A549 (cell line): ENCODE measurements around the gene EYA2. TPM values are rescaled to one million over a fixed set of nuclear protein-coding genes. Genes with fewer than 3 reads are reported as not detected.
A peak's percentile ranks its signal among the peaks of the same experiment; 100 is the strongest.

Experiments used
- ATAC-seq, 2 experiments: fragments of 200-7000 bp in 1 of 2; fragments of >200 bp in 1 of 2; cut with Nextera tagmentation in 1 of 2; cut with Tn5 transposase in 1 of 2; 3 replicates each; pipeline versions ENCODE4 v1.8.0 to v1.9.1; 2018 to 2020; ENCODE audit warnings: mild to moderate bottlenecking in 1 of 2, moderate library complexity in 1 of 2
- CTCF ChIA-PET: fragments of 300-600 bp; sonication (Branson Sonifier 250); formaldehyde crosslinking; extraction: SDS; loops from one replicate; lab custom pipeline; 2021; ENCODE audit warnings: antibody characterized with exemption, inconsistent platforms; lab: Yijun Ruan, JAX
- POLR2A ChIA-PET: fragments of 350-600 bp; formaldehyde crosslinking; extraction: SDS; loops from one replicate; lab custom pipeline; 2021; ENCODE audit warnings: antibody characterized with exemption, inconsistent platforms; lab: Yijun Ruan, JAX
- DNase-seq, 2 experiments: peaks; one replicate each; pipeline versions ENCODE4 v3.0.0 to v3.0.0-alpha.2; 2011 to 2016; ENCODE audit warnings: low read depth in 1 of 2, low spot score in 1 of 2
- FAIRE-seq: peaks from 2 replicates; lab custom pipeline; 2011; peaks lifted over from hg19 to GRCh38; lab: Jason Lieb, UNC
- H3K27ac ChIP-seq, 2 experiments: fragments of >200 bp; sonication (Bioruptor Twin); formaldehyde crosslinking; 3 replicates each; pipeline ENCODE4 v1.5.1; 2016 to 2017
- H3K4me1 ChIP-seq: fragments of >200 bp; sonication (Bioruptor Twin); formaldehyde crosslinking; 3 replicates; pipeline ENCODE4 v1.6.1; 2016
- H3K4me2 ChIP-seq: fragments of >200 bp; sonication (Bioruptor Twin); formaldehyde crosslinking; 3 replicates; pipeline ENCODE4 v1.6.1; 2016
- H3K4me3 ChIP-seq: fragments of >200 bp; sonication (Bioruptor Twin); formaldehyde crosslinking; 3 replicates; pipeline ENCODE4 v1.5.1; 2016
- H3K9me3 ChIP-seq: fragments of >200 bp; sonication (Bioruptor Twin); formaldehyde crosslinking; 3 replicates; pipeline ENCODE4 v1.6.1; 2016
- BHLHE40 ChIP-seq: IDR thresholded peaks from 2 replicates; pipeline ENCODE4 v1.6.1; 2012; ENCODE audit warnings: low read depth, low read length, inconsistent platforms
- CBX2 ChIP-seq: fragments of 200-600 bp; sonication (generic); IDR thresholded peaks from 2 replicates; pipeline ENCODE4 v1.6.1; 2016; ENCODE audit warnings: low read depth, mild to moderate bottlenecking, borderline replicate concordance
- CBX8 ChIP-seq: fragments of 200-600 bp; sonication (generic); IDR thresholded peaks from 2 replicates; pipeline ENCODE4 v1.6.1; 2016
- CHD2 ChIP-seq: fragments of 150-350 bp; IDR thresholded peaks from 2 replicates; pipeline ENCODE4 v1.6.1; 2014; ENCODE audit warnings: low read length; ENCODE audit not compliant: partially characterized antibody
- EHF ChIP-seq: fragments of 250-450 bp; sonication (Bioruptor Pico); IDR thresholded peaks from 2 replicates; pipeline ENCODE4 v1.5.0; 2020; ENCODE audit warnings: mild to moderate bottlenecking
- EHMT2 ChIP-seq: fragments of 200-600 bp; sonication (generic); IDR thresholded peaks from 2 replicates; pipeline ENCODE4 v1.6.1; 2016; ENCODE audit warnings: antibody characterized with exemption, low read depth, mild to moderate bottlenecking, moderate library complexity
- ELK1 ChIP-seq: fragments of 150-350 bp; IDR thresholded peaks from 2 replicates; pipeline ENCODE4 v1.6.1; 2014; ENCODE audit warnings: low read depth, mild to moderate bottlenecking, low read length
- EP300 ChIP-seq, 2 experiments: fragments of >200 bp; sonication (Bioruptor Twin); formaldehyde crosslinking; IDR thresholded peaks; 2 replicates in 1 of 2; 3 replicates in 1 of 2; pipeline ENCODE4 v1.6.1; 2016 to 2017
- FOSB ChIP-seq: fragments of 250-450 bp; sonication (Bioruptor Pico); IDR thresholded peaks from 2 replicates; pipeline ENCODE4 v1.5.0; 2020; ENCODE audit warnings: mild to moderate bottlenecking, moderate library complexity
- FOSL2 ChIP-seq, 2 experiments: fragments of 450-650 bp in 1 of 2; fragments of >200 bp in 1 of 2; sonication (Bioruptor Twin) in 1 of 2; formaldehyde crosslinking; IDR thresholded peaks; 2 replicates each; pipeline versions ENCODE4 v1.5.0 to v1.6.1; 2016 to 2020; ENCODE audit warnings: mild to moderate bottlenecking in 1 of 2, moderate library complexity in 1 of 2
- FOXS1 ChIP-seq: fragments of 250-450 bp; sonication (Bioruptor Pico); IDR thresholded peaks from 2 replicates; pipeline ENCODE4 v1.5.0; 2020; ENCODE audit warnings: mild to moderate bottlenecking, moderate library complexity
- GATA3 ChIP-seq: IDR thresholded peaks from 2 replicates; pipeline ENCODE4 v1.6.1; 2012; ENCODE audit warnings: borderline replicate concordance
- HDAC2 ChIP-seq: fragments of 200-600 bp; sonication (generic); IDR thresholded peaks from 2 replicates; pipeline ENCODE4 v1.6.1; 2016
- HMGXB4 ChIP-seq: fragments of 250-450 bp; sonication (Bioruptor Pico); IDR thresholded peaks from 2 replicates; pipeline ENCODE4 v1.5.0; 2021; ENCODE audit warnings: mild to moderate bottlenecking, moderate library complexity, borderline replicate concordance
- HOXA7 ChIP-seq: fragments of 250-450 bp; sonication (Bioruptor Pico); IDR thresholded peaks from 2 replicates; pipeline ENCODE4 v1.5.0; 2020; ENCODE audit warnings: mild to moderate bottlenecking, moderate library complexity
- HOXB5 ChIP-seq: fragments of 250-450 bp; sonication (Bioruptor Pico); IDR thresholded peaks from 2 replicates; pipeline ENCODE4 v1.5.0; 2020; ENCODE audit warnings: mild to moderate bottlenecking, moderate library complexity
- KDM1A ChIP-seq: fragments of 200-600 bp; sonication (generic); IDR thresholded peaks from 2 replicates; pipeline ENCODE4 v1.6.1; 2016; ENCODE audit warnings: low read depth, mild to moderate bottlenecking
- MYC ChIP-seq: IDR thresholded peaks from 2 replicates; pipeline ENCODE4 v1.6.1; 2012; ENCODE audit warnings: mild to moderate bottlenecking, inconsistent platforms, low read length, improper control_type of control experiment, borderline replicate concordance
- PBX3 ChIP-seq: IDR thresholded peaks from 2 replicates; pipeline ENCODE4 v1.6.1; 2012
- TFCP2L1 ChIP-seq: fragments of 250-450 bp; sonication (Bioruptor Pico); IDR thresholded peaks from 2 replicates; pipeline ENCODE4 v1.5.0; 2021; ENCODE audit warnings: mild to moderate bottlenecking
- ZC3H11A ChIP-seq: fragments of 450-650 bp; IDR thresholded peaks from 2 replicates; pipeline ENCODE4 v1.6.1; 2014; ENCODE audit warnings: antibody characterized with exemption, mild to moderate bottlenecking
- WGBS: methylation state at CpG from one replicate; pipeline ENCODE4 v1.1.6; 2017; ENCODE audit errors: missing lambda C conversion rate; 5-methylcytosine and 5-hydroxymethylcytosine counted together
- polyA plus RNA-seq, 4 experiments: library from polyadenylated mRNA; depleted of rRNA in 3 of 4; stranded (reverse); fragments of >200 nt; fragmentation: RNase III in 1 of 4; extraction: RNeasy Plus Mini Kit Qiagen cat#74134 plus additional on column Dnase treatment in 1 of 4; gene quantifications; 2 replicates in 3 of 4; 3 replicates in 1 of 4; pipeline ENCODE4 v1.2.3, GENCODE V29; 2011 to 2017
- TF ChIP-seq, protein P1 (sequence below): fragments of >200 bp; sonication (Bioruptor Twin); formaldehyde crosslinking; IDR thresholded peaks from 3 replicates; pipeline ENCODE4 v1.5.1; 2016
- TF ChIP-seq, protein P2 (sequence below): fragments of >200 bp; sonication (Bioruptor Twin); formaldehyde crosslinking; IDR thresholded peaks from 3 replicates; pipeline ENCODE4 v1.6.1; 2016
- TF ChIP-seq, protein P3 (sequence below): IDR thresholded peaks from 2 replicates; pipeline ENCODE4 v1.6.1; 2012; ENCODE audit warnings: low read depth, borderline replicate concordance
- TF ChIP-seq, protein P4 (sequence below): fragments of 250-450 bp; sonication (Bioruptor Pico); IDR thresholded peaks from 2 replicates; pipeline ENCODE4 v1.5.0; 2020; ENCODE audit warnings: low read depth, mild to moderate bottlenecking, moderate library complexity

EYA2 gene
- polyA plus RNA-seq, 2 of the 4 experiments (the other 2 are of a cell fraction): 4.5 to 4.6 TPM

DNA sequence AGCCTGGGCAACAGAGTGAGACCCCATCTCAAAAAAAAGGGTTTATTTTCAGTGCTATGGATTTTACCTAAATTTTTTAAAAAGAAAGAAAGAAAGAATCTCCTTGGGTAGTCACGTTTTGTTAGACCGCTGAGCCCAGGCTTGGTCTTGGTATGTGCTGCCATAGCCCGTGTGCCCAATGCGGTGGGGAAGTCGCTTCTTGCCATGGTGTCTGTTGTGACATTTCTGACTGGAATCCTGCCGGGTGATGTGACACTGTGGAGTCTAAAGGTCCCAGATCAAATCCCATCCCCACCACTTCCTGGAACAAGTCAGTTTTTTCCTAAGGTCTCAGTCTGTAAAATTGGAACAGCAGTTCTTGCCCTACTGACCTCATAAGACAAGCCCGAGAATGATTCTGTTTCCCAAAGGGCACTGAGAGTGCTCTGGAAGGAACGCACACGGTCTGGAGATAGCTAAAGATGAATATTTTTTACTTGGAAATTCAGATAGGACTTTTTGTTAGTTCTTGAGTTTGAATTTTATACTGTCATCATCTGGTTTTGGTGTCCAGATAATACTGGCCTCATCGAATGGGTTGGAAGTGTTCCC, 225.8 kb downstream of the EYA2 start:
- ATAC-seq (no peak), FAIRE-seq (no peak), DNase-seq (no peak)
- H3K4me1 ChIP-seq: peaks cover 35% of the 10 kb centered on the region
- WGBS: 91% methylated on average over 10 of the region's 10 CpGs
- peak overlapping the region in 1 of 2 experiments; percentile 60; a peak in 2 of 6 replicates for H3K27ac ChIP-seq
- H3K4me2 ChIP-seq: no peak overlapping the region
- no peaks in the 10 kb centered on the region for H3K9me3 ChIP-seq
- no peak for TF ChIP-seq GATA3
- no peak for TF ChIP-seq PBX3
- no peak for TF ChIP-seq EHF
- no peak for TF ChIP-seq CHD2
- no peak for TF ChIP-seq HDAC2
- no peak for TF ChIP-seq FOXS1 (CRISPR knock-in tag)
- TF ChIP-seq BHLHE40: no peak
- TF ChIP-seq, protein P1, sequence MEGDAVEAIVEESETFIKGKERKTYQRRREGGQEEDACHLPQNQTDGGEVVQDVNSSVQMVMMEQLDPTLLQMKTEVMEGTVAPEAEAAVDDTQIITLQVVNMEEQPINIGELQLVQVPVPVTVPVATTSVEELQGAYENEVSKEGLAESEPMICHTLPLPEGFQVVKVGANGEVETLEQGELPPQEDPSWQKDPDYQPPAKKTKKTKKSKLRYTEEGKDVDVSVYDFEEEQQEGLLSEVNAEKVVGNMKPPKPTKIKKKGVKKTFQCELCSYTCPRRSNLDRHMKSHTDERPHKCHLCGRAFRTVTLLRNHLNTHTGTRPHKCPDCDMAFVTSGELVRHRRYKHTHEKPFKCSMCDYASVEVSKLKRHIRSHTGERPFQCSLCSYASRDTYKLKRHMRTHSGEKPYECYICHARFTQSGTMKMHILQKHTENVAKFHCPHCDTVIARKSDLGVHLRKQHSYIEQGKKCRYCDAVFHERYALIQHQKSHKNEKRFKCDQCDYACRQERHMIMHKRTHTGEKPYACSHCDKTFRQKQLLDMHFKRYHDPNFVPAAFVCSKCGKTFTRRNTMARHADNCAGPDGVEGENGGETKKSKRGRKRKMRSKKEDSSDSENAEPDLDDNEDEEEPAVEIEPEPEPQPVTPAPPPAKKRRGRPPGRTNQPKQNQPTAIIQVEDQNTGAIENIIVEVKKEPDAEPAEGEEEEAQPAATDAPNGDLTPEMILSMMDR: no peak
- TF ChIP-seq TFCP2L1: no peak
- no peak for TF ChIP-seq MYC
- ChIA-PET POLR2A (no interaction called here), CTCF (interaction anchor here (0.6 to 1.5 kb wide), 4 partner anchors 10 to 310 kb away, joined by 3 to 4 read pairs (median 3); no protein-coding TSS in a partner anchor)
- no peak overlapping the region for H3K4me3 ChIP-seq

DNA sequence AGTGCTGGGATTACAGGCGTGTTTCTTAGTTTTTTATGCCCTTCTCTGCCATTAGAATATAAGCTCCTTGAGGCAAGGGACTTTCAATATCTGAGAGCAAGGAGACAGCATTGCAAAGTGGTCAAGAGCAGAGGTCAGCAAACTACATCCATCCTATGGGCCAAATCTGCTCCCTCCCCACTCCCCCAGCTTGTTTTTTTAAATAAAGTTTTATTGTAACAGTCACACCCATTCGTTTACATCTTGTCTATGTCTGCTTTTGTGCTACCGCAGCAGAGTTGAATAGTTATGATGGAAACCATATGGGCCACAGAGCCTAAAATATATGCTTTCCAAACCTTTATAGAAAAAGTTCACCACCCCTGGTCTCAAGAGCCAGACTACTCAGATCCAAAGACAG, 227.9 kb downstream of the EYA2 start:
- DNase-seq (no peak), FAIRE-seq (no peak)
- CTCF ChIA-PET: interaction anchor here (0.7 to 2.0 kb wide), 3 partner anchors 8 to 375 kb away, joined by 3 to 6 read pairs (median 3); no protein-coding TSS in a partner anchor

GRCh38 chr20:47124181-47124717, 229.6 kb downstream of the EYA2 start:
- ChIA-PET POLR2A (interaction anchor here (0.8 kb wide), 2 partner anchors 10 to 118 kb away, joined by 4 to 6 read pairs; no protein-coding TSS in a partner anchor), CTCF (interaction anchor here (0.6 to 1.2 kb wide), 3 partner anchors 156 to 366 kb away, joined by 3 to 6 read pairs (median 5); no protein-coding TSS in a partner anchor)
- Histone ChIP-seq H3K27ac (peak overlapping the region; percentile 84 to 91), H3K4me2 (peak overlapping the region; percentile 45), H3K4me1 (peaks cover 40% of the 10 kb centered on the region), H3K9me3 (no peaks in the 10 kb centered on the region), H3K4me3 (no peak overlapping the region)
- peak in 1 of 2 experiments; percentile 49; a peak in 2 of 6 replicates for ATAC-seq
- FAIRE-seq: no peak
- no peak for DNase-seq
- 59% methylated on average over 3 of the region's 3 CpGs for WGBS
- TF ChIP-seq EHMT2 (no peak), FOSB (peak; percentile 86), HMGXB4 (CRISPR knock-in tag) (no peak), KDM1A (no peak), HOXB5 (peak; percentile 98), ELK1 (no peak), ZC3H11A (no peak), EHF (peak; percentile 96), HOXA7 (peak; percentile 91; the same call in 1 of the 2 replicates), MYC (no peak)
- TF ChIP-seq, protein P2, sequence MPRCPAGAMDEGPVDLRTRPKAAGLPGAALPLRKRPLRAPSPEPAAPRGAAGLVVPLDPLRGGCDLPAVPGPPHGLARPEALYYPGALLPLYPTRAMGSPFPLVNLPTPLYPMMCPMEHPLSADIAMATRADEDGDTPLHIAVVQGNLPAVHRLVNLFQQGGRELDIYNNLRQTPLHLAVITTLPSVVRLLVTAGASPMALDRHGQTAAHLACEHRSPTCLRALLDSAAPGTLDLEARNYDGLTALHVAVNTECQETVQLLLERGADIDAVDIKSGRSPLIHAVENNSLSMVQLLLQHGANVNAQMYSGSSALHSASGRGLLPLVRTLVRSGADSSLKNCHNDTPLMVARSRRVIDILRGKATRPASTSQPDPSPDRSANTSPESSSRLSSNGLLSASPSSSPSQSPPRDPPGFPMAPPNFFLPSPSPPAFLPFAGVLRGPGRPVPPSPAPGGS: no peak
- TF ChIP-seq, protein P3, sequence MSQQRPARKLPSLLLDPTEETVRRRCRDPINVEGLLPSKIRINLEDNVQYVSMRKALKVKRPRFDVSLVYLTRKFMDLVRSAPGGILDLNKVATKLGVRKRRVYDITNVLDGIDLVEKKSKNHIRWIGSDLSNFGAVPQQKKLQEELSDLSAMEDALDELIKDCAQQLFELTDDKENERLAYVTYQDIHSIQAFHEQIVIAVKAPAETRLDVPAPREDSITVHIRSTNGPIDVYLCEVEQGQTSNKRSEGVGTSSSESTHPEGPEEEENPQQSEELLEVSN: no peak

More for the DNA sequence above, 227.9 kb downstream of the EYA2 start:
- WGBS: 78% methylated on average over 3 of the region's 3 CpGs
- no peak for ATAC-seq
- no peak overlapping the region for H3K4me2 ChIP-seq
- H3K27ac ChIP-seq: peak overlapping the region; percentile 84 to 91; a peak in 5 of 6 replicates
- H3K4me3 ChIP-seq: no peak overlapping the region
- POLR2A ChIA-PET: no interaction called here
- H3K9me3 ChIP-seq: no peaks in the 10 kb centered on the region
- TF ChIP-seq CBX2 (no peak), HOXB5 (no peak), CBX8 (no peak), FOSB (no peak), EP300 (IDR thresholded peaks at IDR 0.05) (no peak), FOSL2 (IDR thresholded peaks at IDR 0.05) (no peak), FOSL2 (CRISPR knock-in tag; IDR thresholded peaks at IDR 0.05) (no peak), EHMT2 (no peak)
- TF ChIP-seq, protein P4, sequence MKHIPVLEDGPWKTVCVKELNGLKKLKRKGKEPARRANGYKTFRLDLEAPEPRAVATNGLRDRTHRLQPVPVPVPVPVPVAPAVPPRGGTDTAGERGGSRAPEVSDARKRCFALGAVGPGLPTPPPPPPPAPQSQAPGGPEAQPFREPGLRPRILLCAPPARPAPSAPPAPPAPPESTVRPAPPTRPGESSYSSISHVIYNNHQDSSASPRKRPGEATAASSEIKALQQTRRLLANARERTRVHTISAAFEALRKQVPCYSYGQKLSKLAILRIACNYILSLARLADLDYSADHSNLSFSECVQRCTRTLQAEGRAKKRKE (CRISPR knock-in tag): no peak
- H3K4me1 ChIP-seq: peaks cover 54% of the 10 kb centered on the region
